SK-N-SH (cell line): ENCODE results near the gene KRT20. TPM values are rescaled to one million over a fixed set of nuclear protein-coding genes. Genes with fewer than 3 reads are reported as not detected.

Source experiments
- CTCF ChIA-PET: fragments of 300-600, 350-600 bp; formaldehyde crosslinking; extraction: SDS; loops from one replicate; lab custom pipeline; 2021; lab: Yijun Ruan, JAX
- POLR2A ChIA-PET: fragments of 350-600 bp; sonication (Branson Sonifier 250); formaldehyde crosslinking; extraction: SDS; loops from one replicate; lab custom pipeline; 2020; ENCODE audit warnings: antibody characterized with exemption, inconsistent platforms; lab: Yijun Ruan, JAX
- DNase-seq: peaks from one replicate; pipeline ENCODE4 v3.0.0; 2012
- H2AFZ ChIP-seq: fragments of 200-600 bp; sonication (generic); 2 replicates; pipeline ENCODE4 v1.8.1; 2016; ENCODE audit warnings: antibody characterized with exemption, mild to moderate bottlenecking, low read depth
- H3F3A ChIP-seq: fragments of 200-600 bp; sonication (generic); replicated peaks from 2 replicates; pipeline ENCODE3; 2016; ENCODE audit warnings: antibody characterized with exemption, mild to moderate bottlenecking; ENCODE audit not compliant: insufficient read depth
- H3K27ac ChIP-seq, 2 experiments: fragments of 200-500 bp in 1 of 2; fragments of 200-600 bp in 1 of 2; sonication (Bioruptor generic) in 1 of 2; sonication (generic), shearing (Covaris generic) in 1 of 2; 2 replicates each; pipeline versions ENCODE4 v1.5.1 to v1.6.1; 2014 to 2016; ENCODE audit warnings: low read depth in 2 of 2, inconsistent platforms in 1 of 2, low read length in 1 of 2, mild to moderate bottlenecking in 1 of 2, mixed read lengths in 1 of 2
- H3K27me3 ChIP-seq: fragments of 200-600 bp; sonication (generic), shearing (Covaris generic); 2 replicates; pipeline ENCODE4 v1.6.1; 2016; ENCODE audit warnings: mixed run types; ENCODE audit not compliant: insufficient read depth
- H3K36me3 ChIP-seq, 2 experiments: fragments of 200-500 bp in 1 of 2; fragments of 200-600 bp in 1 of 2; sonication (Bioruptor generic) in 1 of 2; sonication (generic) in 1 of 2; replicated peaks in 1 of 2; 2 replicates each; pipeline versions ENCODE3 to v1.5.1; 2014 to 2016; ENCODE audit warnings: low read length in 1 of 2, mild to moderate bottlenecking in 1 of 2; ENCODE audit not compliant: insufficient read depth in 2 of 2, control insufficient read depth in 1 of 2
- H3K4me1 ChIP-seq, 2 experiments: fragments of 200-500 bp in 1 of 2; fragments of 200-600 bp in 1 of 2; sonication (Bioruptor generic) in 1 of 2; sonication (generic), shearing (Covaris generic) in 1 of 2; 2 replicates each; pipeline versions ENCODE4 v1.5.1 to v1.6.1; 2014 to 2016; ENCODE audit warnings: low read depth in 1 of 2, low read length in 1 of 2, mixed run types in 1 of 2; ENCODE audit not compliant: insufficient read depth in 2 of 2, control insufficient read depth in 1 of 2
- H3K4me2 ChIP-seq: fragments of 200-600 bp; sonication (generic), shearing (Covaris generic); 2 replicates; pipeline ENCODE4 v1.6.1; 2017; ENCODE audit warnings: mixed run types
- H3K4me3 ChIP-seq, 2 experiments: fragments of 200-500 bp in 1 of 2; fragments of 200-600 bp in 1 of 2; sonication (Bioruptor generic) in 1 of 2; sonication (generic), shearing (Covaris generic) in 1 of 2; 2 replicates each; pipeline versions ENCODE4 v1.5.1 to v1.8.1; 2014 to 2016; ENCODE audit warnings: low read depth in 2 of 2, inconsistent platforms in 1 of 2, low read length in 1 of 2, mild to moderate bottlenecking in 1 of 2, mixed read lengths in 1 of 2, moderate library complexity in 1 of 2
- H3K79me2 ChIP-seq: fragments of 200-600 bp; sonication (generic); 2 replicates; pipeline ENCODE4 v1.8.1; 2017; ENCODE audit warnings: mild to moderate bottlenecking; ENCODE audit not compliant: insufficient read depth
- H3K9ac ChIP-seq: fragments of 200-600 bp; sonication (generic); 2 replicates; pipeline ENCODE4 v1.6.1; 2017; ENCODE audit warnings: mixed run types
- H3K9me2 ChIP-seq: fragments of 200-600 bp; sonication (generic); 2 replicates; pipeline ENCODE4 v1.6.1; 2017; ENCODE audit warnings: mixed run types
- H3K9me3 ChIP-seq: fragments of 200-600 bp; sonication (generic); 2 replicates; pipeline ENCODE4 v1.6.1; 2017; ENCODE audit warnings: mixed run types, mild to moderate bottlenecking, moderate library complexity
- H4K20me1 ChIP-seq: fragments of 200-600 bp; sonication (generic); 2 replicates; pipeline ENCODE4 v1.6.1; 2017; ENCODE audit warnings: mild to moderate bottlenecking, mixed run types; ENCODE audit not compliant: insufficient read depth
- ELF1 ChIP-seq: IDR thresholded peaks from 2 replicates; pipeline ENCODE4 v1.4.0; 2012
- EP300 ChIP-seq, 2 experiments: IDR thresholded peaks; 2 replicates each; pipeline versions ENCODE4 v1.4.0 to v1.6.1; 2012; ENCODE audit warnings: borderline replicate concordance in 1 of 2, low read depth in 1 of 2, low read length in 1 of 2
- FOSL2 ChIP-seq: IDR thresholded peaks from 2 replicates; pipeline ENCODE4 v1.4.0; 2012; ENCODE audit warnings: low read depth, mild to moderate bottlenecking, moderate library complexity, borderline replicate concordance
- JUND ChIP-seq: IDR thresholded peaks from 2 replicates; pipeline ENCODE4 v1.4.0; 2012
- MXI1 ChIP-seq: IDR thresholded peaks from 2 replicates; pipeline ENCODE4 v1.6.1; 2012; ENCODE audit warnings: mild to moderate bottlenecking, low read depth, low read length, improper control_type of control experiment
- PBX3 ChIP-seq: IDR thresholded peaks from 2 replicates; pipeline ENCODE4; 2012
- POLR2AphosphoS5 ChIP-seq: IDR thresholded peaks from 2 replicates; pipeline ENCODE4 v1.6.1; 2012; ENCODE audit warnings: low read depth, low read length
- RAD21 ChIP-seq: IDR thresholded peaks from 2 replicates; pipeline ENCODE4 v1.6.1; 2012; ENCODE audit warnings: mild to moderate bottlenecking, low read length
- RCOR1 ChIP-seq: fragments of 150-350 bp; IDR thresholded peaks from 2 replicates; pipeline ENCODE4 v1.6.1; 2017; ENCODE audit warnings: antibody characterized with exemption, low read length
- SIN3A ChIP-seq: IDR thresholded peaks from 2 replicates; pipeline ENCODE4 v1.6.1; 2012; ENCODE audit warnings: low read depth, mild to moderate bottlenecking, low read length, moderate library complexity, borderline replicate concordance
- SMC3 ChIP-seq: IDR thresholded peaks from 2 replicates; pipeline ENCODE4 v1.6.1; 2012; ENCODE audit warnings: low read depth, low read length, improper control_type of control experiment
- USF2 ChIP-seq: fragments of 150-350 bp; IDR thresholded peaks from 2 replicates; pipeline ENCODE4 v1.6.1; 2017; ENCODE audit warnings: antibody characterized with exemption, low read length, low read depth, borderline replicate concordance
- ZBTB33 ChIP-seq: IDR thresholded peaks from 2 replicates; pipeline ENCODE4 v1.4.0; 2012; ENCODE audit warnings: low read depth, borderline replicate concordance
- WGBS: methylation state at CpG from one replicate; pipeline ENCODE4 v1.1.6; 2017; ENCODE audit warnings: low lambda C conversion rate; 5-methylcytosine and 5-hydroxymethylcytosine counted together
- polyA plus RNA-seq, 3 experiments: library from polyadenylated mRNA; depleted of rRNA; stranded (reverse); fragments of >200 nt; gene quantifications; 2 replicates each; pipeline ENCODE4 v1.2.3, GENCODE V29; 2012

The KRT20 gene
- polyA plus RNA-seq, 1 of the 3 experiments (the other 2 are of a cell fraction), result not detected

GRCh38 chr17:40914075-40914855 is 29.2 kb upstream of the KRT20 start:
- no peak for TF ChIP-seq MXI1
- TF ChIP-seq JUND, result no peak
- TF ChIP-seq ZBTB33, result no peak
- no peak for TF ChIP-seq SIN3A
- TF ChIP-seq ELF1, result no peak
- TF ChIP-seq RCOR1, result no peak
- no peak for TF ChIP-seq RAD21
- no peak for TF ChIP-seq SMC3
- no peak for TF ChIP-seq PBX3
- no peak for TF ChIP-seq USF2
- WGBS, result 41% methylated on average over 3 of the region's 3 CpGs
- Histone ChIP-seq H3K27me3 (no peaks in the 10 kb centered on the region), H4K20me1 (no peaks in the 10 kb centered on the region), H3K4me2 (no peak overlapping the region), H3K4me1 (peaks cover 0 to 14% of the 10 kb centered on the region in 2 experiments; a peak in 3 of 4 replicates), H3K4me3 (no peak overlapping the region), H3K9me3 (no peaks in the 10 kb centered on the region), H3K36me3 (no peaks in the 10 kb centered on the region), H3K9ac (no peak overlapping the region), H2AFZ (no peak overlapping the region), H3K9me2 (no peaks in the 10 kb centered on the region), H3K27ac (peak overlapping the region in 1 of 2 experiments; percentile 77; a peak in 1 of 4 replicates), H3K79me2 (no peaks in the 10 kb centered on the region), H3F3A (peaks cover 19% of the 10 kb centered on the region)
- CTCF ChIA-PET, result interaction anchor here (0.8 to 11.9 kb wide), 6 partner anchors 10 to 752 kb away, joined by 3 to 140 read pairs (median 16); no protein-coding TSS in a partner anchor
- POLR2A ChIA-PET, result no interaction called here
- DNase-seq, result no peak

- no peak overlapping the region for H3K4me2 ChIP-seq
- TF ChIP-seq PBX3 (no peak), POLR2AphosphoS5 (no peak), FOSL2 (no peak), EP300 (IDR thresholded peaks at IDR 0.05; ENCODE audit: borderline replicate concordance in 1 of 2, low read depth in 1 of 2, low read length in 1 of 2) (no peak)
- DNase-seq, result no peak
- no peaks in the 10 kb centered on the region for H3K79me2 ChIP-seq
- no peaks in the 10 kb centered on the region for H3K36me3 ChIP-seq
- 74% methylated on average over 13 of the region's 13 CpGs for WGBS
- POLR2A ChIA-PET, result no interaction called here
- no peak overlapping the region for H3K4me3 ChIP-seq
- no peaks in the 10 kb centered on the region for H3K9me2 ChIP-seq
- peaks cover 0 to 14% of the 10 kb centered on the region in 2 experiments; a peak in 3 of 4 replicates for H3K4me1 ChIP-seq
- CTCF ChIA-PET, result interaction anchor here (1.2 to 11.9 kb wide), 5 partner anchors 620 to 754 kb away, joined by 3 to 140 read pairs (median 17); no protein-coding TSS in a partner anchor
- H3K27ac ChIP-seq, result no peak overlapping the region
- H2AFZ ChIP-seq, result no peak overlapping the region
- H3K27me3 ChIP-seq, result peaks cover 1% of the 10 kb centered on the region; the same call in 1 of the 2 replicates
- peaks cover 19% of the 10 kb centered on the region for H3F3A ChIP-seq
- H3K9ac ChIP-seq, result no peak overlapping the region
- no peaks in the 10 kb centered on the region for H3K9me3 ChIP-seq
- no peaks in the 10 kb centered on the region for H4K20me1 ChIP-seq
Measured at GRCh38 chr17:40912486-40913210, 27.6 kb upstream of the KRT20 start.
